ENCODE results near the gene HTT-AS.
"Not testable (repeated sequence)": the region's sequence is repeated elsewhere in the genome, so short reads cannot be mapped to it uniquely, and the experiment has no call there.

Gene HTT-AS

GRCh38 chr4:3112609-3113469 is 38.5 kb upstream of the HTT-AS start:
- no peaks in the 10 kb centered on the region for H3K4me1 ChIP-seq (ENCODE audit: insufficient read depth, low read length)
- no peaks in the 10 kb centered on the region for H3K9me3 ChIP-seq (ENCODE audit: insufficient read depth, low read depth, low read length)
- no peak overlapping the region for H3K9ac ChIP-seq (ENCODE audit: low read depth, low read length)
- 98% methylated on average over 4 of the region's 5 CpGs for WGBS
- peaks cover 97% of the 10 kb centered on the region for H3K36me3 ChIP-seq (ENCODE audit: insufficient read depth, low read length)
- no peaks in the 10 kb centered on the region for H3K27me3 ChIP-seq (ENCODE audit: insufficient read depth, low read length)
- no peak overlapping the region for H3K4me3 ChIP-seq (ENCODE audit: low read length)
- no peak overlapping the region for H3K27ac ChIP-seq (ENCODE audit: low read depth, low read length)

GRCh38 chr4:3112201-3112600 is 37.9 kb upstream of the HTT-AS start:
- Histone ChIP-seq H3K4me3 (ENCODE audit: low read length) (no peak overlapping the region), H3K4me1 (ENCODE audit: insufficient read depth, low read length) (no peaks in the 10 kb centered on the region), H3K9ac (ENCODE audit: low read depth, low read length) (no peak overlapping the region), H3K36me3 (ENCODE audit: insufficient read depth, low read length) (peaks cover 97% of the 10 kb centered on the region), H3K27me3 (ENCODE audit: insufficient read depth, low read length) (no peaks in the 10 kb centered on the region), H3K9me3 (ENCODE audit: insufficient read depth, low read depth, low read length) (no peaks in the 10 kb centered on the region), H3K27ac (ENCODE audit: low read depth, low read length) (no peak overlapping the region)
- 89% methylated on average over 4 of the region's 4 CpGs for WGBS

DNA sequence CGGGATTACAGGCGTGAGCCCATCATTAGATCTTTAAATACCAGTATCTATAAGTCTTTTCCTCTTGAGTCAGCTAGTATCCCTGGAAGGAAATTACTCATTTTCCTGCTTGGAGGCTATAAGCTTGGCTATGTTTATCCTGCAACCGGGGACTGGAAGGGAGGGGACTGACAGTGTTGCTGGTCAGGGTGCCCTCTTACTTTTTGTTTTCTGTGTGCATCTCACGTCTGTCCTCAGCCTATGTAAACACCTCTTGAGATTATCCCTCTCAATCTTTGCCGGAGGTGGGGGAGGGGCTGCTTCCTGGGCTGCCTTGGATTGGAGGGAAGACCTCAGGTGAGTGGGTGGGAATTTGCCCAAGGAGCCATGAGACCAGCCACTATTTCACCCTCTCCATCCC is 37.1 kb upstream of the HTT-AS start:
- no peak overlapping the region for H3K27ac ChIP-seq (ENCODE audit: low read depth, low read length)
- H3K9me3 ChIP-seq (ENCODE audit: insufficient read depth, low read depth, low read length), result no peaks in the 10 kb centered on the region
- no peak overlapping the region for H3K9ac ChIP-seq (ENCODE audit: low read depth, low read length)
- H3K36me3 ChIP-seq (ENCODE audit: insufficient read depth, low read length), result peaks cover 93% of the 10 kb centered on the region
- WGBS, result 71% methylated on average over 4 of the region's 5 CpGs
- no peak overlapping the region for H3K4me3 ChIP-seq (ENCODE audit: low read length)
- H3K4me1 ChIP-seq (ENCODE audit: insufficient read depth, low read length), result no peaks in the 10 kb centered on the region
- no peaks in the 10 kb centered on the region for H3K27me3 ChIP-seq (ENCODE audit: insufficient read depth, low read length)

DNA sequence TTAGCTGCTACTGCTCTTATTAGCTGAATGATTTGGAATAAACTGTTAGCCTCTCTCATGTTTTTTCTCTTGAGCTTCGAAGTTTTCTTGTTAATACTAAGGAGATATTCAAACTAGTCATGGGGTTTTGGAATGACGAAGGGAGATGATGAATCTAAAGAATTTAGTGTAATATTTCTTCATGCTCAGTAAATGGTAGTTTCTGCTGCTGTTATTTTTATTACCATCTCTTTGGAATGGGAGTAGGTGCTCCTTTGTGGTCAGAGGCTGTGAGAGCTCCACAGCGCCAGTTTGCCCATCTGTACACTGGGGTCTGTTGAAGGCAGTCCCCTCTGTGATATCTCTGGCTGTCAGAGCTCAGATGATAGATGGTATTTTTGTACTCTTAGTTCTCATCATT is 33.9 kb upstream of the HTT-AS start:
- H3K27ac ChIP-seq (ENCODE audit: low read depth, low read length), result no peak overlapping the region

DNA sequence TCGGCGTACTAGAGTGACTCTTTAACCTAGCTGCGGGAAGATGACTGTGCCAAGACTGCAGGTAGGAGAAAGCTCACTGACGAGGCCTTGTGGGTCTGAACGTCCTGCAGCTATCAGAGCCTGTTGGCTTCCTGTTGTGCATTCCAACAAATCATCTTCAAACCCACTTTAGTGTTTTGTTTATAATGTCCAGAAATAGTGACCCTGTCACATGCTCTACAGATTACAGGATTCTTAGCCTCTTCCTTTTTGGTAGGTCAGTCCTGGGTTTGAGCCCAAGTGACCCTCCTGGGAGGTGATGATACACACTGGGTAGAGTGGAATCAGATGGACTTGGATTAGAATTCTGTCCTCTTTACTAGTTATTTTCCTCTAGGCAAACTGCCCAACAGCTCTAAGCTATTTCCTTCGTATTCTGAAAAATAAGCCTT is 33.4 kb upstream of the HTT-AS start:
- Histone ChIP-seq H3K4me3 (ENCODE audit: low read length) (no peak overlapping the region), H3K9me3 (ENCODE audit: insufficient read depth, low read depth, low read length) (no peaks in the 10 kb centered on the region), H3K9ac (ENCODE audit: low read depth, low read length) (no peak overlapping the region), H3K4me1 (ENCODE audit: insufficient read depth, low read length) (no peaks in the 10 kb centered on the region), H3K27me3 (ENCODE audit: insufficient read depth, low read length) (no peaks in the 10 kb centered on the region), H3K36me3 (ENCODE audit: insufficient read depth, low read length) (peaks cover 83% of the 10 kb centered on the region), H3K27ac (ENCODE audit: low read depth, low read length) (no peak overlapping the region)
- 96% methylated on average over 6 of the region's 6 CpGs for WGBS

More for the DNA sequence above, 33.9 kb upstream of the HTT-AS start:
- H3K4me3 ChIP-seq (ENCODE audit: low read length), result no peak overlapping the region
- no peak overlapping the region for H3K9ac ChIP-seq (ENCODE audit: low read depth, low read length)
- H3K36me3 ChIP-seq (ENCODE audit: insufficient read depth, low read length), result peaks cover 85% of the 10 kb centered on the region
- H3K4me1 ChIP-seq (ENCODE audit: insufficient read depth, low read length), result no peaks in the 10 kb centered on the region
- WGBS, result 99% methylated on average over 3 of the region's 3 CpGs
- H3K27me3 ChIP-seq (ENCODE audit: insufficient read depth, low read length), result no peaks in the 10 kb centered on the region
- no peaks in the 10 kb centered on the region for H3K9me3 ChIP-seq (ENCODE audit: insufficient read depth, low read depth, low read length)

DNA sequence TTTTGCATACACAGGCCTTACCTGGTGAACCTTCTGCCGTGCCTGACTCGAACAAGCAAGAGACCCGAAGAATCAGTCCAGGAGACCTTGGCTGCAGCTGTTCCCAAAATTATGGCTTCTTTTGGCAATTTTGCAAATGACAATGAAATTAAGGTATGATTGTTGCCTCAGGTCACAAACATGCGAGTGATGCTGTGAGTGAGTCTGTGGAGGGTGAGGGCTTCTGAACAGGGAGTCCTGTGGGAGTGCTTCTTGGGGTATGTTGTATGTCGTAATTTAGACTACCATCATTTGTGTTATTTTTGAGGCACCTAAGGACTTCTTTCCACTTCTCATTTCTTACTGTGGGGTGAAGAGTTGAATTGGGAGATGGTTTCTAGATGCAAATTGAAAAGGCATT is 32.9 kb upstream of the HTT-AS start:
- 96% methylated on average over 5 of the region's 5 CpGs for WGBS
- H3K4me1 ChIP-seq (ENCODE audit: insufficient read depth, low read length), result no peaks in the 10 kb centered on the region
- no peak overlapping the region for H3K9ac ChIP-seq (ENCODE audit: low read depth, low read length)
- H3K27ac ChIP-seq (ENCODE audit: low read depth, low read length), result no peak overlapping the region
- H3K27me3 ChIP-seq (ENCODE audit: insufficient read depth, low read length), result no peaks in the 10 kb centered on the region
- H3K4me3 ChIP-seq (ENCODE audit: low read length), result no peak overlapping the region
- no peaks in the 10 kb centered on the region for H3K9me3 ChIP-seq (ENCODE audit: insufficient read depth, low read depth, low read length)
- peaks cover 83% of the 10 kb centered on the region for H3K36me3 ChIP-seq (ENCODE audit: insufficient read depth, low read length)

DNA sequence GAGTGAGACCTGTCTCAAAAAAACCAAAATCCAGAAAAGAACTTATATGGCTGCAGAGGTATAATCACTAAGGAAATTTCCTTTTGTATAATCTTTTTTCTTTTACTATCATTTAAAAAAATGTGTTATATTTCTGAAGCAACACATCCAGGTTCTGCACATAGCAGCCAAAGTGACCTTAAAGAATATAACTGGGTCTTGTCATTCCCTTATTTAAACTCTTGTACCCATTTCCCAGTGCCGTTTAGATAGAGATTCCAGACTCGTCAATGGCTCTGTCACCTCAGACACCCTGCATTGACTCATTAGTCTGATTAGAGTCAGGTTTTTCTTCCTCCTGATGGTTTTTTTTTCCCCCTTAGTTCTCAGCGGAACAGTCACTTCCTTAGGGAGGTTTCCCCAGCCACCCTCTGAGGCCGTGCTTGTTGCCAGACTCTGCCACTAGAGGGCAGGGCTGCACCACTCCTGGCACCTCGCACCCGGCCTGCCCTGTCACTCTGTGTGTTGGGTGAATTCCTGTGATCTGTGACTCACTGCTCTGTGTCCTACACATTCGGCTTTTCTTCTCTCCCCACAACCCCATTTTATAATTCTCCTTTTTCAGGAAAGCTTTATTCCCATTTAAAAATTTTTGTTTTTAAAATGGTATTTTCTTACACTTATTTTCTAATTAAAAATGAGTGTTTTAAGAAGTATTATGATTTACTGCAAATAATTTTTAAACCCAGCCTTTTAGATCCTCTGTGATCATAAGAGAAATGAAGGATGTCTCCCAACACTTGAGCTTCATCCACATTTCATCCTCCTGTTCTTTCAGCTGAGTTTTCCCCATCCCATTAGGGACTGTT is 32.2 kb upstream of the HTT-AS start:
- 21% methylated on average over 7 of the region's 7 CpGs for WGBS
- Histone ChIP-seq H3K36me3 (ENCODE audit: insufficient read depth, low read length) (peaks cover 82% of the 10 kb centered on the region), H3K4me3 (ENCODE audit: low read length) (no peak overlapping the region), H3K9ac (ENCODE audit: low read depth, low read length) (no peak overlapping the region), H3K4me1 (ENCODE audit: insufficient read depth, low read length) (no peaks in the 10 kb centered on the region), H3K27ac (ENCODE audit: low read depth, low read length) (no peak overlapping the region), H3K9me3 (ENCODE audit: insufficient read depth, low read depth, low read length) (no peaks in the 10 kb centered on the region), H3K27me3 (ENCODE audit: insufficient read depth, low read length) (no peaks in the 10 kb centered on the region)

DNA sequence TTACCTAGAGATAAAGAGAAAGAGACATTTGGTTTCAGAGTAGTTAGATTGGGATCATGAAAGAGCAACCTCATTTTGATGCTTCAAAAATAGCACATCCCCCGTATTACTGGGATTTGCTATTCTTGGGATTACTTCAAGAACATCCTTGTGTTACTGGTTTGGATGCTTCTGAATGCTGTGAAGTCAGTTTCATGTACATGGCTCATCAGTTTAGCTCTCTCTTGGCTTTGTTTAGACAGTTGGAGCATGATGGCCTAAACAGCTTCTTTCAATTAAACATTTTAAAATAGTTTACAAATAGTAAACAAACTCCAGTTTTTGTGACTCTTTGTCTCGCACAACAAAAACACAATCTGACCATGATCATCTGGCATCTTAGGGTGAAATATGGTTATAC is 24.0 kb upstream of the HTT-AS start:
- no peak overlapping the region for H3K9ac ChIP-seq (ENCODE audit: low read depth, low read length)
- H3K27me3 ChIP-seq (ENCODE audit: insufficient read depth, low read length), result no peaks in the 10 kb centered on the region
- no peaks in the 10 kb centered on the region for H3K4me1 ChIP-seq (ENCODE audit: insufficient read depth, low read length)
- H3K36me3 ChIP-seq (ENCODE audit: insufficient read depth, low read length), result peaks cover 71% of the 10 kb centered on the region
- H3K27ac ChIP-seq (ENCODE audit: low read depth, low read length), result no peak overlapping the region
- 92% methylated on average over 2 of the region's 2 CpGs for WGBS
- peaks cover 3% of the 10 kb centered on the region; the same call in 1 of the 2 replicates for H3K9me3 ChIP-seq (ENCODE audit: insufficient read depth, low read depth, low read length)
- no peak overlapping the region for H3K4me3 ChIP-seq (ENCODE audit: low read length)

GRCh38 chr4:3096202-3096601 is 21.9 kb upstream of the HTT-AS start:
- WGBS, result 100% methylated on average over 3 of the region's 3 CpGs
- no peaks in the 10 kb centered on the region for H3K27me3 ChIP-seq (ENCODE audit: insufficient read depth, low read length)
- no peak overlapping the region for H3K27ac ChIP-seq (ENCODE audit: low read depth, low read length)
- no peak overlapping the region for H3K9ac ChIP-seq (ENCODE audit: low read depth, low read length)
- H3K4me1 ChIP-seq (ENCODE audit: insufficient read depth, low read length), result no peaks in the 10 kb centered on the region
- H3K36me3 ChIP-seq (ENCODE audit: insufficient read depth, low read length), result peaks cover 73% of the 10 kb centered on the region
- H3K9me3 ChIP-seq (ENCODE audit: insufficient read depth, low read depth, low read length), result peaks cover 4% of the 10 kb centered on the region; the same call in 1 of the 2 replicates
- no peak overlapping the region for H3K4me3 ChIP-seq (ENCODE audit: low read length)

DNA sequence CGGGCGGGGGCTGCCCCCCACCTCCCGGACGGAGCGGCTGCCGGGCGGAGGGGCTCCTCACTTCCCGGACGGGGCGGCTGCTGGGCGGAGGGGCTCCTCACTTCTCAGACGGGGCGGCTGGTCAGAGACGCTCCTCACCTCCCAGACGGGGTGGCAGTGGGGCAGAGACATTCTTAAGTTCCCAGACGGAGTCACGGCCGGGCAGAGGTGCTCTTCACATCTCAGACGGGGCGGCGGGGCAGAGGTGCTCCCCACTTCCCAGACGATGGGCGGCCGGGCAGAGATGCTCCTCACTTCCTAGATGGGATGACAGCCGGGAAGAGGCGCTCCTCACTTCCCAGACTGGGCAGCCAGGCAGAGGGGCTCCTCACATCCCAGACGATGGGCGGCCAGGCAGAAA is 20.4 kb upstream of the HTT-AS start:
- WGBS, result 94% methylated on average over 28 of the region's 28 CpGs
- not testable (repeated sequence) for H3K9ac ChIP-seq (ENCODE audit: low read depth, low read length); H3K4me1 ChIP-seq (ENCODE audit: insufficient read depth, low read length); H3K27me3 ChIP-seq (ENCODE audit: insufficient read depth, low read length); H3K4me3 ChIP-seq (ENCODE audit: low read length); H3K27ac ChIP-seq (ENCODE audit: low read depth, low read length); H3K9me3 ChIP-seq (ENCODE audit: insufficient read depth, low read depth, low read length)
- peaks cover 72% of the 10 kb centered on the region for H3K36me3 ChIP-seq (ENCODE audit: insufficient read depth, low read length)

GRCh38 chr4:3091464-3091863 is 17.1 kb upstream of the HTT-AS start:
- H3K27me3 ChIP-seq (ENCODE audit: insufficient read depth, low read length), result no peaks in the 10 kb centered on the region
- H3K27ac ChIP-seq (ENCODE audit: low read depth, low read length), result no peak overlapping the region
- H3K4me3 ChIP-seq (ENCODE audit: low read length), result no peak overlapping the region
- H3K4me1 ChIP-seq (ENCODE audit: insufficient read depth, low read length), result no peaks in the 10 kb centered on the region
- 79% methylated on average over 5 of the region's 5 CpGs for WGBS
- peaks cover 4% of the 10 kb centered on the region; the same call in 1 of the 2 replicates for H3K9me3 ChIP-seq (ENCODE audit: insufficient read depth, low read depth, low read length)
- H3K9ac ChIP-seq (ENCODE audit: low read depth, low read length), result no peak overlapping the region
- peaks cover 78% of the 10 kb centered on the region for H3K36me3 ChIP-seq (ENCODE audit: insufficient read depth, low read length)
